H1 (cell line): ENCODE measurements around the gene DCLK1. TPM values are rescaled to one million over a fixed set of nuclear protein-coding genes. Genes with fewer than 3 reads are reported as not detected.
A peak's percentile ranks its signal among the peaks of the same experiment; 100 is the strongest.

ENCODE experiments used
- CTCF ChIA-PET: fragments of 300-600 bp; sonication (Branson Sonifier 250); formaldehyde crosslinking; loops from one replicate; lab custom pipeline; 2021; ENCODE audit not compliant: partially characterized antibody; lab: Charles Lee
- POLR2A ChIA-PET: fragments of 300-600 bp; sonication (Branson Sonifier 250); formaldehyde crosslinking; loops from one replicate; lab custom pipeline; 2021; ENCODE audit warnings: inconsistent platforms; ENCODE audit not compliant: partially characterized antibody; lab: Charles Lee
- DNase-seq, 2 experiments: peaks; one replicate each; pipeline versions ENCODE4 v3.0.0 to v3.0.0-alpha.2; 2010 to 2022; ENCODE audit warnings: low spot score in 2 of 2, low read depth in 1 of 2, mixed read lengths in 1 of 2
- FAIRE-seq: peaks from 2 replicates; lab custom pipeline; 2011; peaks lifted over from hg19 to GRCh38; lab: Jason Lieb, UNC
- H2AFZ ChIP-seq: 2 replicates; pipeline ENCODE4 v1.8.1; 2012; ENCODE audit warnings: low read length, inconsistent platforms
- H2AK5ac ChIP-seq: 2 replicates; pipeline ENCODE4 v1.6.1; 2013; ENCODE audit warnings: low read depth, low read length
- H2BK120ac ChIP-seq: replicated peaks from 2 replicates; pipeline ENCODE3; 2013; ENCODE audit warnings: low read depth, low read length, inconsistent platforms
- H2BK12ac ChIP-seq: 2 replicates; pipeline ENCODE4 v1.6.1; 2013; ENCODE audit warnings: low read depth, low read length
- H2BK15ac ChIP-seq: 2 replicates; pipeline ENCODE4 v1.6.1; 2013; ENCODE audit warnings: low read length
- H2BK20ac ChIP-seq: 2 replicates; pipeline ENCODE4 v1.6.1; 2013; ENCODE audit warnings: low read length
- H2BK5ac ChIP-seq: 2 replicates; pipeline ENCODE4 v1.6.1; 2013; ENCODE audit warnings: low read depth, low read length
- H3K14ac ChIP-seq: 2 replicates; pipeline ENCODE4 v1.6.1; 2013; ENCODE audit warnings: inconsistent platforms; ENCODE audit not compliant: insufficient read length
- H3K18ac ChIP-seq: 2 replicates; pipeline ENCODE4 v1.6.1; 2013; ENCODE audit warnings: low read length; ENCODE audit errors: extremely low read depth
- H3K23ac ChIP-seq: 2 replicates; pipeline ENCODE4 v1.6.1; 2013; ENCODE audit warnings: inconsistent platforms; ENCODE audit not compliant: insufficient read length
- H3K23me2 ChIP-seq: 2 replicates; pipeline ENCODE4 v1.6.1; 2013; ENCODE audit warnings: low read depth, low read length
- H3K27ac ChIP-seq: 2 replicates; pipeline ENCODE4 v1.6.1; 2011; ENCODE audit warnings: low read depth, low read length, inconsistent platforms
- H3K27me3 ChIP-seq, 4 experiments: replicated peaks in 1 of 4; 1 replicate in 1 of 4; 2 replicates in 3 of 4; pipeline versions ENCODE4 v1.6.1 to v1.8.1; 2011 to 2013; ENCODE audit warnings: low read length in 3 of 4, mild to moderate bottlenecking in 3 of 4, inconsistent platforms in 2 of 4, mixed read lengths in 2 of 4, moderate library complexity in 1 of 4; ENCODE audit not compliant: control insufficient read depth in 3 of 4, insufficient read depth in 3 of 4; ENCODE audit errors: extremely low read depth in 1 of 4
- H3K36me3 ChIP-seq, 4 experiments: 2 replicates each; pipeline versions ENCODE4 v1.6.1 to v1.8.1; 2011 to 2013; ENCODE audit warnings: mild to moderate bottlenecking in 4 of 4, low read length in 3 of 4, moderate library complexity in 2 of 4, control low read depth in 1 of 4, inconsistent platforms in 1 of 4; ENCODE audit not compliant: insufficient read depth in 4 of 4, control insufficient read depth in 2 of 4
- H3K4ac ChIP-seq: replicated peaks from 2 replicates; pipeline ENCODE3; 2013; ENCODE audit warnings: low read length, low read depth, mixed read lengths, inconsistent platforms; ENCODE audit not compliant: insufficient read length
- H3K4me1 ChIP-seq, 4 experiments: replicated peaks in 1 of 4; 1 replicate in 1 of 4; 2 replicates in 3 of 4; pipeline versions ENCODE4 v1.6.1 to v1.8.1; 2011 to 2013; ENCODE audit warnings: low read length in 3 of 4, inconsistent platforms in 2 of 4, mixed read lengths in 1 of 4; ENCODE audit not compliant: insufficient read depth in 4 of 4, control insufficient read depth in 3 of 4
- H3K4me2 ChIP-seq, 2 experiments: 2 replicates each; pipeline versions ENCODE4 v1.6.1 to v1.8.1; 2011 to 2013; ENCODE audit warnings: low read depth in 2 of 2, low read length in 2 of 2, control low read depth in 1 of 2, inconsistent platforms in 1 of 2, mild to moderate bottlenecking in 1 of 2; ENCODE audit not compliant: insufficient read depth in 1 of 2
- H3K4me3 ChIP-seq, 4 experiments: fragments of 200-600, 300-600 bp in 1 of 4; sonication (generic), shearing (Covaris generic), sonication (Bioruptor Twin) in 1 of 4; 2 replicates each; pipeline versions ENCODE4 v1.5.1 to v1.8.1; 2011 to 2016; ENCODE audit warnings: low read length in 4 of 4, low read depth in 3 of 4, control low read depth in 2 of 4, inconsistent platforms in 2 of 4, mild to moderate bottlenecking in 2 of 4, mixed read lengths in 1 of 4, moderate library complexity in 1 of 4; ENCODE audit not compliant: insufficient read depth in 2 of 4; ENCODE audit errors: extremely low read depth in 1 of 4
- H3K56ac ChIP-seq: replicated peaks from 2 replicates; pipeline ENCODE3; 2013; ENCODE audit warnings: low read depth, mild to moderate bottlenecking, mixed read lengths, low read length, inconsistent platforms; ENCODE audit not compliant: insufficient read length
- H3K79me1 ChIP-seq: 2 replicates; pipeline ENCODE4 v1.6.1; 2013; ENCODE audit warnings: low read depth, low read length, control low read depth
- H3K79me2 ChIP-seq, 2 experiments: 2 replicates each; pipeline versions ENCODE4 v1.6.1 to v1.8.1; 2012 to 2013; ENCODE audit warnings: low read length in 2 of 2, mild to moderate bottlenecking in 2 of 2, inconsistent platforms in 1 of 2; ENCODE audit not compliant: insufficient read depth in 2 of 2, control insufficient read depth in 1 of 2
- H3K9ac ChIP-seq, 4 experiments: replicated peaks in 1 of 4; 1 replicate in 1 of 4; 2 replicates in 3 of 4; pipeline versions ENCODE4 v1.6.1 to v1.8.1; 2011 to 2013; ENCODE audit warnings: low read depth in 3 of 4, low read length in 3 of 4, control low read depth in 2 of 4, mild to moderate bottlenecking in 2 of 4, moderate library complexity in 2 of 4, inconsistent platforms in 1 of 4; ENCODE audit errors: extremely low read depth in 1 of 4
- H3K9me3 ChIP-seq, 2 experiments: 2 replicates each; pipeline versions ENCODE4 v1.6.1 to v1.8.1; 2012 to 2013; ENCODE audit warnings: mild to moderate bottlenecking in 2 of 2, moderate library complexity in 2 of 2, control low read depth in 1 of 2, inconsistent platforms in 1 of 2, low read depth in 1 of 2, low read length in 1 of 2, mixed read lengths in 1 of 2; ENCODE audit not compliant: insufficient read depth in 2 of 2
- H4K20me1 ChIP-seq, 2 experiments: replicated peaks in 1 of 2; 2 replicates each; pipeline versions ENCODE3 to v1.8.1; 2011 to 2013; ENCODE audit warnings: inconsistent platforms in 2 of 2, low read length in 2 of 2, mild to moderate bottlenecking in 1 of 2; ENCODE audit not compliant: insufficient read depth in 2 of 2, control insufficient read depth in 1 of 2
- H4K5ac ChIP-seq: 2 replicates; pipeline ENCODE4 v1.6.1; 2013; ENCODE audit warnings: low read length, low read depth, mixed read lengths, inconsistent platforms; ENCODE audit not compliant: insufficient read length
- H4K8ac ChIP-seq: 2 replicates; pipeline ENCODE4 v1.8.0; 2013; ENCODE audit warnings: mild to moderate bottlenecking, moderate library complexity, low read length, inconsistent platforms; ENCODE audit not compliant: insufficient read depth; ENCODE audit errors: extremely low read depth
- H4K91ac ChIP-seq: replicated peaks from 2 replicates; pipeline ENCODE3; 2013; ENCODE audit warnings: low read length, mixed read lengths, inconsistent platforms; ENCODE audit not compliant: insufficient read length
- CBX8 ChIP-seq: fragments of 300-800, 300-1000 bp; sonication (generic); IDR thresholded peaks from 2 replicates; pipeline ENCODE4 v1.7.1; 2016; ENCODE audit warnings: low read depth, low read length, borderline replicate concordance
- CEBPB ChIP-seq: IDR thresholded peaks from 2 replicates; pipeline ENCODE4 v1.6.1; 2012; ENCODE audit warnings: low read depth, low read length
- CTCF ChIP-seq, 3 experiments: IDR thresholded peaks; 1 replicate in 2 of 3; 2 replicates in 1 of 3; pipeline versions ENCODE4 v1.5.1 to v1.6.1; 2011; ENCODE audit warnings: low read length in 3 of 3, mild to moderate bottlenecking in 3 of 3, inconsistent platforms in 2 of 3, low read depth in 1 of 3, moderate library complexity in 1 of 3; ENCODE audit not compliant: insufficient read depth in 1 of 3; ENCODE audit errors: control extremely low read depth in 1 of 3
- HDAC2 ChIP-seq, 2 experiments: fragments of 300-600 bp in 1 of 2; sonication (generic) in 1 of 2; IDR thresholded peaks; 2 replicates each; pipeline ENCODE4 v1.6.1; 2011 to 2012; ENCODE audit warnings: low read depth in 2 of 2, low read length in 2 of 2, mild to moderate bottlenecking in 2 of 2, moderate library complexity in 2 of 2, borderline replicate concordance in 1 of 2, inconsistent platforms in 1 of 2
- KDM5A ChIP-seq: fragments of 200-600 bp; IDR thresholded peaks from 2 replicates; pipeline ENCODE4 v1.7.1; 2012; ENCODE audit warnings: mild to moderate bottlenecking, low read length, inconsistent platforms, mixed read lengths
- RAD21 ChIP-seq, 2 experiments: IDR thresholded peaks in 1 of 2; conservative IDR thresholded peaks in 1 of 2; 2 replicates each; pipeline ENCODE4 v1.6.1; 2011; ENCODE audit warnings: low read depth in 2 of 2, low read length in 2 of 2, improper control_type of control experiment in 1 of 2, inconsistent platforms in 1 of 2, mild to moderate bottlenecking in 1 of 2, moderate library complexity in 1 of 2
- RFX5 ChIP-seq: IDR thresholded peaks from 2 replicates; pipeline ENCODE4 v1.6.1; 2011; ENCODE audit warnings: low read depth, low read length, improper control_type of control experiment, borderline replicate concordance
- RXRA ChIP-seq: IDR thresholded peaks from 2 replicates; pipeline ENCODE4 v1.6.1; 2011; ENCODE audit warnings: low read depth, mild to moderate bottlenecking, low read length, moderate library complexity; ENCODE audit not compliant: insufficient read depth
- SRF ChIP-seq: IDR thresholded peaks from 2 replicates; pipeline ENCODE4 v1.6.1; 2011; ENCODE audit warnings: mild to moderate bottlenecking, low read depth, low read length, moderate library complexity
- TAF1 ChIP-seq: IDR thresholded peaks from 2 replicates; pipeline ENCODE4 v1.6.1; 2011; ENCODE audit warnings: mild to moderate bottlenecking, low read depth, low read length
- YY1 ChIP-seq: IDR thresholded peaks from 2 replicates; pipeline ENCODE4 v1.6.1; 2011; ENCODE audit warnings: low read depth, mild to moderate bottlenecking, low read length
- WGBS, 2 experiments: shearing (Covaris generic) in 1 of 2; methylation state at CpG; one replicate each; pipeline versions ENCODE4 v1.1.6 to v1.1.7; 2013 to 2015; ENCODE audit warnings: low lambda C conversion rate in 2 of 2, mixed read lengths in 2 of 2, inconsistent platforms in 1 of 2, low coverage in 1 of 2, missing lambda C conversion rate in 1 of 2; ENCODE audit not compliant: insufficient replicate concordance in 2 of 2, insufficient coverage in 1 of 2, insufficient read length in 1 of 2; ENCODE audit errors: extremely low coverage in 1 of 2, missing lambda C conversion rate in 1 of 2; 5-methylcytosine and 5-hydroxymethylcytosine counted together
- polyA plus RNA-seq, 7 experiments: library from polyadenylated mRNA; depleted of rRNA in 3 of 7; stranded (reverse) in 5 of 7; unstranded in 2 of 7; fragments of >200 nt in 5 of 7; fragments of 200-250 nt in 2 of 7; gene quantifications; 1 replicate in 5 of 7; 2 replicates in 1 of 7; 4 replicates in 1 of 7; pipeline versions ENCODE4 v1.2.1 to v1.2.3, GENCODE V29; 2011 to 2013; ENCODE audit warnings: missing spikeins in 2 of 7, mixed read lengths in 2 of 7
- total RNA-seq: library from RNA; stranded (reverse); fragmentation: NEBNext Ultra II Directional; extraction: Animal tissue kit (Norgen Biotek cat#: 25700); gene quantifications from 2 replicates; pipeline ENCODE4 v1.2.1, GENCODE V29; 2021

DCLK1 gene
- total and polyA plus RNA-seq, 2 of the 8 experiments (the other 6 are each of a cell fraction or from before 2014, with no cell fraction given), result 22.8 to 41.0 TPM

- no peak overlapping the region for H2BK5ac ChIP-seq
- H2BK20ac ChIP-seq, result no peak overlapping the region
- DNase-seq, result no peak
- POLR2A ChIA-PET, result no interaction called here
- peaks cover 5% of the 10 kb centered on the region; the same call in 1 of the 2 replicates for H3K79me1 ChIP-seq
- no peak overlapping the region for H2AK5ac ChIP-seq
- H3K27me3 ChIP-seq, result no peaks in the 10 kb centered on the region
- H2BK15ac ChIP-seq, result no peak overlapping the region
- 84% methylated on average over 5 of the region's 5 CpGs; no CpG with 5 or more reads in 1 of the 2 experiments for WGBS, 2 experiments
- H3K4me2 ChIP-seq, result no peak overlapping the region
- no peak overlapping the region for H4K8ac ChIP-seq
- H3K9me3 ChIP-seq, result no peaks in the 10 kb centered on the region
- H3K23ac ChIP-seq, result no peak overlapping the region
- peaks cover 5 to 20% (median 12%) of the 10 kb centered on the region in 4 experiments for H3K4me1 ChIP-seq
- H3K36me3 ChIP-seq, result peaks cover 2 to 20% (median 7%) of the 10 kb centered on the region in 4 experiments; a peak in 7 of 8 replicates
- H3K18ac ChIP-seq, result no peak overlapping the region
- H3K27ac ChIP-seq, result no peak overlapping the region
- no peak overlapping the region for H4K5ac ChIP-seq
- CTCF ChIA-PET, result interaction anchor here (0.6 to 2.0 kb wide), 2 partner anchors 24 to 103 kb away, joined by 4 to 7 read pairs; no protein-coding TSS in a partner anchor
- no peak overlapping the region for H3K56ac ChIP-seq
- H3K79me2 ChIP-seq, result peaks cover 0 to 37% of the 10 kb centered on the region in 2 experiments; a peak in 2 of 4 replicates
- H3K4me3 ChIP-seq, result no peak overlapping the region
- H3K4ac ChIP-seq, result no peak overlapping the region
- H2AFZ ChIP-seq, result no peak overlapping the region
- no peak overlapping the region for H3K14ac ChIP-seq
- no peak overlapping the region for H3K9ac ChIP-seq
- no peak overlapping the region for H2BK120ac ChIP-seq
- no peak overlapping the region for H4K91ac ChIP-seq
- H3K23me2 ChIP-seq, result peaks cover 2% of the 10 kb centered on the region
- peak; percentile 57 for FAIRE-seq
- H4K20me1 ChIP-seq, result no peaks in the 10 kb centered on the region
- no peak overlapping the region for H2BK12ac ChIP-seq
- TF ChIP-seq SRF (no peak), CEBPB (no peak), YY1 (no peak), KDM5A (no peak), CTCF (IDR thresholded peaks at IDR 0.05; ENCODE audit: control extremely low read depth in 1 of 3, insufficient read depth in 1 of 3, low read depth in 1 of 3, low read length in 3 of 3) (peak in 2 of 3 experiments; percentile 37 to 43; a peak in 3 of 4 replicates), RXRA (no peak), CBX8 (no peak), RFX5 (no peak), TAF1 (no peak), HDAC2 (IDR thresholded peaks at IDR 0.05; ENCODE audit: borderline replicate concordance in 1 of 2, low read depth in 2 of 2, low read length in 2 of 2) (no peak), RAD21 (IDR thresholded peaks at IDR 0.05 in 1 of 2, conservative IDR thresholded peaks at IDR 0.05 in 1 of 2; ENCODE audit: low read depth in 2 of 2, low read length in 2 of 2) (peak; percentile 36 to 56; a peak in 3 of 4 replicates)
These were observed 280.6 kb downstream of the DCLK1 start for GRCh38 chr13:35850569-35850968.
